Measurements from ENCODE around the gene ARIH2. TPM values are rescaled to one million over a fixed set of nuclear protein-coding genes. Genes with fewer than 3 reads are reported as not detected.

ARIH2 gene
- total and polyA plus RNA-seq, 2 of the 4 experiments (the other 2 are of a cell fraction), result 62.3 to 93.7 TPM

DNA sequence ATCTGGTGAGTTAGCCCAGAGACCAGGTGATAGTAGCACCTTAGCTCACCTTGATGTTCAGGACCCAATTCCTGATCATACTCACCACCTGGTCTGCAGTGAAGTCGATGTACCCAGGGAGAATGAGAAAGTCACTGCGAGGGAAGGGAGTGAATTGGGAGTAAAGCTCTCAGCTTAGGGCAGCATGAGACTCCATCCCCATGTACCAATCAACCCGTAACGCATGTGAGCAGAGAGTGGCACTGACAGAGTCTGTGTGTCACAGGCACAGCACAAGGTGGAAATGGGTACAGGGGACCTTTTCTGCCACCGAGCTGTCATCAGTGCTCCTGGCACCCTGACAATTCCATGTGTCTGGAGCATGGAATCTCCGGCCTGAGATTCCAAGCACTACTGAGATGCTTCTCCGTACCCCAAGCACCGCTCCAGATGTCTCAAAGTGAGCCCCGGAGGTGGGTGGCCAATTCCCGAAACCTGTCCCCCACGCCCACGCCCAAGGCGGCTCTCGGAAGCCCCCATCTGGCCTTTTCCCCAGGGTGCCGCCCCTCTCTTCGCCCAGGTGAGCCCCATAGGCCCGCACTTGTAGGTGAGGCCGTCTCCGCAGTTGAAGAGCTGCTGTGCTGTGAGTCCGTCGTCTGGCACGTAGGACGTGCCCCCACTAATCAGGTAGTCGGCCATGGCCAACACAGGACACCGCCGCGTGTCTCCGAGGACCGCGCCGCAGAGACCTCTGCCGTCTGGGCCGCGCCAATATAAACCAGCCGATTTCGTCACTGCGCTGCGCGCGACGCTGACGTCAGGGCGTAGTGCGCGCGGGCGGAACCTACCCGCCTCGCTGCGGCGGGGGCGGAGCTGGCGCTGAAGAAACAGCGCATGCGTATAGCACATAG lies 110.3 kb downstream of the ARIH2 start, which contains the start of gene IMPDH2:
TSS of gene IMPDH2 (minus strand) at position 726 of the 890 bp plus-strand sequence. CDS start at position 678, 48 bp downstream.
- Histone ChIP-seq H3K14ac (replicated peaks; ENCODE audit: low read depth, low read length) (peak within 1 kb of the TSS; percentile 97), H3K36me3 (ENCODE audit: control insufficient read depth, insufficient read depth, low read length) (peaks cover 62% of the 10 kb centered on the region), H3K9me1 (ENCODE audit: insufficient read depth, low read length) (peaks cover 32% of the 10 kb centered on the region), H4K5ac (ENCODE audit: low read depth, low read length) (peak within 1 kb of the TSS; percentile 71), H4K91ac (ENCODE audit: insufficient read depth, low read depth, low read length) (peak within 1 kb of the TSS; percentile 82), H4K20me1 (ENCODE audit: insufficient read depth, low read length) (peaks cover 13% of the 10 kb centered on the region), H3K18ac (ENCODE audit: low read depth, low read length) (peak within 1 kb of the TSS; percentile 22; the same call in 1 of the 2 replicates), H2BK15ac (ENCODE audit: low read depth, low read length) (no peak within 1 kb of the TSS), H4K8ac (ENCODE audit: low read depth in 2 of 2, low read length in 2 of 2) (peak within 1 kb of the TSS; percentile 67 to 92), H3K27me3 (ENCODE audit: control insufficient read depth, insufficient read depth, low read length) (no peaks in the 10 kb centered on the region), H3K4me3 (ENCODE audit: insufficient read depth, low read depth, low read length) (peak within 1 kb of the TSS; percentile 62), H3K4me1 (ENCODE audit: control insufficient read depth, insufficient read depth, low read length) (peaks cover 7% of the 10 kb centered on the region), H2AFZ (replicated peaks; ENCODE audit: low read length, poor library complexity) (peak within 1 kb of the TSS; percentile 93), H3K4ac (ENCODE audit: low read depth, low read length) (peak within 1 kb of the TSS; percentile 93), H2AK5ac (ENCODE audit: low read depth, low read length) (peak within 1 kb of the TSS; percentile 98), H3K56ac (ENCODE audit: extremely low read depth, insufficient read depth, low read length) (peak within 1 kb of the TSS; percentile 68), H3K79me1 (ENCODE audit: low read depth in 1 of 2, low read length in 2 of 2) (peaks cover 35 to 64% of the 10 kb centered on the region in 2 experiments), H3K27ac (ENCODE audit: insufficient read depth, low read length) (peak within 1 kb of the TSS; percentile 83), H3K23ac (ENCODE audit: low read depth, low read length) (peak within 1 kb of the TSS; percentile 76), H2BK5ac (ENCODE audit: low read depth, low read length, poor library complexity, severe bottlenecking) (peak within 1 kb of the TSS; percentile 77), H3K4me2 (ENCODE audit: low read depth, low read length) (peak within 1 kb of the TSS; percentile 98), H3K9me3 (ENCODE audit: control insufficient read depth, insufficient read depth, low read length) (no peaks in the 10 kb centered on the region), H2BK120ac (ENCODE audit: low read depth, low read length) (no peak within 1 kb of the TSS), H2BK20ac (ENCODE audit: low read depth, low read length) (no peak within 1 kb of the TSS), H3K9ac (ENCODE audit: low read depth, low read length) (peak within 1 kb of the TSS; percentile 90), H2AK9ac (replicated peaks; ENCODE audit: low read depth, low read length, poor library complexity) (peak within 1 kb of the TSS; percentile 100)
- ChIA-PET POLR2A (ENCODE audit: unreplicated experiment) (interaction anchor here (0.5 to 0.7 kb wide), 4 partner anchors 9 to 664 kb away, joined by 3 to 7 read pairs (median 4); no protein-coding TSS in a partner anchor), CTCF (no interaction called here)
- BruUV-seq (replicated peaks), result no TSS peak
- intact Hi-C loops (cut with micrococcal nuclease), result no loop called here
- DNase-seq (peak; percentile 91), ATAC-seq (ENCODE audit: low read depth) (peak; percentile 95)
- in situ Hi-C loops (cut with MboI; ENCODE audit: low sequenced_read_pairs), result no loop called here
- 1% methylated on average over 44 of the region's 55 CpGs; no CpG with 5 or more reads in 1 of the 2 experiments for WGBS, 2 experiments (ENCODE audit: extremely low coverage in 2 of 2, insufficient read length in 1 of 2)
- dilution Hi-C loops (cut with HindIII; ENCODE audit: low sequenced_read_pairs, unreplicated experiment), result no loop called here
- TF ChIP-seq RCOR1 (IDR thresholded peaks at IDR 0.05; ENCODE audit: insufficient replicate concordance, low read length), result no peak
- peak; percentile 81; the same call in 1 of the 2 replicates for TF ChIP-seq MAZ (IDR thresholded peaks at IDR 0.05; ENCODE audit: borderline replicate concordance, low read depth, low read length)
- no peak for TF ChIP-seq MAFK (IDR thresholded peaks at IDR 0.05; ENCODE audit: low read depth, low read length)
- TF ChIP-seq SMC3 (IDR thresholded peaks at IDR 0.05; ENCODE audit: low read depth, low read length), result peak; percentile 4; the same call in 1 of the 2 replicates
- no peak; the same call in 1 of the 2 replicates for TF ChIP-seq USF2 (IDR thresholded peaks at IDR 0.05; ENCODE audit: low read depth, low read length)
- TF ChIP-seq RFX5 (IDR thresholded peaks at IDR 0.05; ENCODE audit: low read depth, low read length), result no peak
- peak; percentile 98 for TF ChIP-seq POLR2A (IDR thresholded peaks at IDR 0.05; ENCODE audit: low read depth, low read length)
- TF ChIP-seq FOS (IDR thresholded peaks at IDR 0.05; ENCODE audit: low read depth, low read length), result peak; percentile 23; the same call in 1 of the 2 replicates
- peak; percentile 68 for TF ChIP-seq MXI1 (IDR thresholded peaks at IDR 0.05; ENCODE audit: borderline replicate concordance, low read depth, low read length)
- TF ChIP-seq BHLHE40 (IDR thresholded peaks at IDR 0.05; ENCODE audit: low read depth, low read length), result no peak
- peak; percentile 97 for TF ChIP-seq CEBPB (IDR thresholded peaks at IDR 0.05; ENCODE audit: low read depth, low read length)
- TF ChIP-seq CHD1 (IDR thresholded peaks at IDR 0.05; ENCODE audit: low read depth, low read length), result 0 out of 2 replicates have a peak, but pooled peaks have one; percentile 35
- TF ChIP-seq RAD21 (IDR thresholded peaks at IDR 0.05; ENCODE audit: low read length), result no peak
- TF ChIP-seq ELK1 (IDR thresholded peaks at IDR 0.05; ENCODE audit: borderline replicate concordance, low read depth, low read length), result no peak

Data from IMR-90 (cell line).